ENCODE data around the gene TULP4. TPM values are rescaled to one million over a fixed set of nuclear protein-coding genes. Genes with fewer than 3 reads are reported as not detected.

The TULP4 gene
- polyA plus RNA-seq, 2 donors = 3.5 to 7.6 TPM

- Histone ChIP-seq H3K27ac (ENCODE audit: low read depth in 2 of 2, low read length in 1 of 2) (no peak overlapping the region), H3K36me3 (ENCODE audit: control insufficient read depth in 2 of 2, insufficient read depth in 2 of 2, low read length in 1 of 2) (peaks cover 3 to 11% of the 10 kb centered on the region in 2 donors), H3K9me3 (ENCODE audit: control insufficient read depth in 2 of 2, insufficient read depth in 1 of 2, low read depth in 1 of 2, low read length in 1 of 2) (no peaks in the 10 kb centered on the region), H3K4me3 (ENCODE audit: low read depth in 1 of 2, low read length in 2 of 2) (no peak overlapping the region), H3K27me3 (ENCODE audit: control insufficient read depth in 1 of 2, insufficient read depth in 2 of 2, low read length in 2 of 2) (no peaks in the 10 kb centered on the region), H3K4me1 (ENCODE audit: control insufficient read depth in 2 of 2, insufficient read depth in 2 of 2, low read length in 1 of 2) (no peaks in the 10 kb centered on the region)
- 88 to 90% methylated on average over 4 of the region's 4 CpGs for WGBS, 2 donors
These were observed 104.9 kb downstream of the TULP4 start for GRCh38 chr6:158416883-158417759.

- Histone ChIP-seq H3K9me3 (ENCODE audit: control insufficient read depth in 2 of 2, insufficient read depth in 1 of 2, low read depth in 1 of 2, low read length in 1 of 2) (peaks cover 0 to 3% of the 10 kb centered on the region in 2 donors), H3K4me3 (ENCODE audit: low read depth in 1 of 2, low read length in 2 of 2) (no peak overlapping the region), H3K27ac (ENCODE audit: low read depth in 2 of 2, low read length in 1 of 2) (no peak overlapping the region), H3K36me3 (ENCODE audit: control insufficient read depth in 2 of 2, insufficient read depth in 2 of 2, low read length in 1 of 2) (peaks cover 3 to 11% of the 10 kb centered on the region in 2 donors), H3K4me1 (ENCODE audit: control insufficient read depth in 2 of 2, insufficient read depth in 2 of 2, low read length in 1 of 2) (no peaks in the 10 kb centered on the region), H3K27me3 (ENCODE audit: control insufficient read depth in 1 of 2, insufficient read depth in 2 of 2, low read length in 2 of 2) (no peaks in the 10 kb centered on the region)
- 66 to 68% methylated on average over 1 of the region's 1 CpG for WGBS, 2 donors
These were observed 105.5 kb downstream of the TULP4 start for GRCh38 chr6:158417760-158418098.

GRCh38 chr6:158418501-158418900, 106.2 kb downstream of the TULP4 start:
- WGBS, 2 donors = 92 to 95% methylated on average over 2 of the region's 2 CpGs
- peaks cover 0 to 3% of the 10 kb centered on the region in 2 donors for H3K9me3 ChIP-seq (ENCODE audit: control insufficient read depth in 2 of 2, insufficient read depth in 1 of 2, low read depth in 1 of 2, low read length in 1 of 2)
- peaks cover 0 to 5% of the 10 kb centered on the region in 2 donors for H3K36me3 ChIP-seq (ENCODE audit: control insufficient read depth in 2 of 2, insufficient read depth in 2 of 2, low read length in 1 of 2)
- H3K27ac ChIP-seq (ENCODE audit: low read depth in 2 of 2, low read length in 1 of 2) = no peak overlapping the region
- no peak overlapping the region for H3K4me3 ChIP-seq (ENCODE audit: low read depth in 1 of 2, low read length in 2 of 2)
- no peaks in the 10 kb centered on the region for H3K27me3 ChIP-seq (ENCODE audit: control insufficient read depth in 1 of 2, insufficient read depth in 2 of 2, low read length in 2 of 2)
- no peaks in the 10 kb centered on the region for H3K4me1 ChIP-seq (ENCODE audit: control insufficient read depth in 2 of 2, insufficient read depth in 2 of 2, low read length in 1 of 2)

- Histone ChIP-seq H3K27ac (ENCODE audit: low read depth in 2 of 2, low read length in 1 of 2) (no peak overlapping the region), H3K27me3 (ENCODE audit: control insufficient read depth in 1 of 2, insufficient read depth in 2 of 2, low read length in 2 of 2) (no peaks in the 10 kb centered on the region), H3K9me3 (ENCODE audit: control insufficient read depth in 2 of 2, insufficient read depth in 1 of 2, low read depth in 1 of 2, low read length in 1 of 2) (peaks cover 0 to 3% of the 10 kb centered on the region in 2 donors), H3K36me3 (ENCODE audit: control insufficient read depth in 2 of 2, insufficient read depth in 2 of 2, low read length in 1 of 2) (peaks cover 0 to 3% of the 10 kb centered on the region in 2 donors), H3K4me3 (ENCODE audit: low read depth in 1 of 2, low read length in 2 of 2) (no peak overlapping the region), H3K4me1 (ENCODE audit: control insufficient read depth in 2 of 2, insufficient read depth in 2 of 2, low read length in 1 of 2) (no peaks in the 10 kb centered on the region)
- WGBS, 2 donors = 98% methylated on average over 2 of the region's 2 CpGs
These were observed 107.2 kb downstream of the TULP4 start for GRCh38 chr6:158419339-158419909.

- peaks cover 0 to 2% of the 10 kb centered on the region in 2 donors for H3K36me3 ChIP-seq (ENCODE audit: control insufficient read depth in 2 of 2, insufficient read depth in 2 of 2, low read length in 1 of 2)
- H3K9me3 ChIP-seq (ENCODE audit: control insufficient read depth in 2 of 2, insufficient read depth in 1 of 2, low read depth in 1 of 2, low read length in 1 of 2) = peaks cover 0 to 3% of the 10 kb centered on the region in 2 donors
- 90 to 91% methylated on average over 4 of the region's 4 CpGs for WGBS, 2 donors
- no peak overlapping the region for H3K27ac ChIP-seq (ENCODE audit: low read depth in 2 of 2, low read length in 1 of 2)
- H3K4me3 ChIP-seq (ENCODE audit: low read depth in 1 of 2, low read length in 2 of 2) = no peak overlapping the region
- no peaks in the 10 kb centered on the region for H3K4me1 ChIP-seq (ENCODE audit: control insufficient read depth in 2 of 2, insufficient read depth in 2 of 2, low read length in 1 of 2)
- H3K27me3 ChIP-seq (ENCODE audit: control insufficient read depth in 1 of 2, insufficient read depth in 2 of 2, low read length in 2 of 2) = no peaks in the 10 kb centered on the region
These were observed 109.1 kb downstream of the TULP4 start for GRCh38 chr6:158421381-158421780.

- Histone ChIP-seq H3K4me3 (ENCODE audit: low read depth in 1 of 2, low read length in 2 of 2) (no peak overlapping the region), H3K9me3 (ENCODE audit: control insufficient read depth in 2 of 2, insufficient read depth in 1 of 2, low read depth in 1 of 2, low read length in 1 of 2) (peaks cover 0 to 3% of the 10 kb centered on the region in 2 donors), H3K36me3 (ENCODE audit: control insufficient read depth in 2 of 2, insufficient read depth in 2 of 2, low read length in 1 of 2) (no peaks in the 10 kb centered on the region), H3K4me1 (ENCODE audit: control insufficient read depth in 2 of 2, insufficient read depth in 2 of 2, low read length in 1 of 2) (no peaks in the 10 kb centered on the region), H3K27ac (ENCODE audit: low read depth in 2 of 2, low read length in 1 of 2) (no peak overlapping the region), H3K27me3 (ENCODE audit: control insufficient read depth in 1 of 2, insufficient read depth in 2 of 2, low read length in 2 of 2) (no peaks in the 10 kb centered on the region)
- WGBS, 2 donors = 90 to 93% methylated on average over 15 of the region's 15 CpGs
These were observed 110.5 kb downstream of the TULP4 start for GRCh38 chr6:158422629-158423238.

GRCh38 chr6:158431036-158431435, 118.8 kb downstream of the TULP4 start:
- Histone ChIP-seq H3K4me3 (ENCODE audit: low read depth in 1 of 2, low read length in 2 of 2) (no peak overlapping the region), H3K4me1 (ENCODE audit: control insufficient read depth in 2 of 2, insufficient read depth in 2 of 2, low read length in 1 of 2) (no peaks in the 10 kb centered on the region), H3K27me3 (ENCODE audit: control insufficient read depth in 1 of 2, insufficient read depth in 2 of 2, low read length in 2 of 2) (no peaks in the 10 kb centered on the region), H3K27ac (ENCODE audit: low read depth in 2 of 2, low read length in 1 of 2) (no peak overlapping the region), H3K9me3 (ENCODE audit: control insufficient read depth in 2 of 2, insufficient read depth in 1 of 2, low read depth in 1 of 2, low read length in 1 of 2) (no peaks in the 10 kb centered on the region), H3K36me3 (ENCODE audit: control insufficient read depth in 2 of 2, insufficient read depth in 2 of 2, low read length in 1 of 2) (peaks cover 0 to 3% of the 10 kb centered on the region in 2 donors)
- 89 to 90% methylated on average over 4 of the region's 4 CpGs for WGBS, 2 donors

- 90 to 91% methylated on average over 13 of the region's 13 CpGs for whole genome bisulfite sequencing, 2 donors
- H3K27ac ChIP-seq (ENCODE audit: low read depth in 2 of 2, low read length in 1 of 2) = no peak overlapping the region
- H3K9me3 ChIP-seq (ENCODE audit: control insufficient read depth in 2 of 2, insufficient read depth in 1 of 2, low read depth in 1 of 2, low read length in 1 of 2) = no peaks in the 10 kb centered on the region
- H3K4me1 ChIP-seq (ENCODE audit: control insufficient read depth in 2 of 2, insufficient read depth in 2 of 2, low read length in 1 of 2) = no peaks in the 10 kb centered on the region
- no peak overlapping the region for H3K4me3 ChIP-seq (ENCODE audit: low read depth in 1 of 2, low read length in 2 of 2)
- H3K36me3 ChIP-seq (ENCODE audit: control insufficient read depth in 2 of 2, insufficient read depth in 2 of 2, low read length in 1 of 2) = peaks cover 0 to 3% of the 10 kb centered on the region in 2 donors
- H3K27me3 ChIP-seq (ENCODE audit: control insufficient read depth in 1 of 2, insufficient read depth in 2 of 2, low read length in 2 of 2) = no peaks in the 10 kb centered on the region
These were observed 119.3 kb downstream of the TULP4 start for GRCh38 chr6:158431560-158431959.

- WGBS, 2 donors = 93 to 94% methylated on average over 3 of the region's 3 CpGs
- H3K4me1 ChIP-seq (ENCODE audit: control insufficient read depth in 2 of 2, insufficient read depth in 2 of 2, low read length in 1 of 2) = no peaks in the 10 kb centered on the region
These were observed 125.3 kb downstream of the TULP4 start for GRCh38 chr6:158437571-158437970.

More at GRCh38 chr6:158437571-158437970, 125.3 kb downstream of the TULP4 start:
- H3K36me3 ChIP-seq (ENCODE audit: control insufficient read depth in 2 of 2, insufficient read depth in 2 of 2, low read length in 1 of 2) = no peaks in the 10 kb centered on the region
- no peak overlapping the region for H3K27ac ChIP-seq (ENCODE audit: low read depth in 2 of 2, low read length in 1 of 2)
- no peaks in the 10 kb centered on the region for H3K27me3 ChIP-seq (ENCODE audit: control insufficient read depth in 1 of 2, insufficient read depth in 2 of 2, low read length in 2 of 2)
- no peaks in the 10 kb centered on the region for H3K9me3 ChIP-seq (ENCODE audit: control insufficient read depth in 2 of 2, insufficient read depth in 1 of 2, low read depth in 1 of 2, low read length in 1 of 2)
- H3K4me3 ChIP-seq (ENCODE audit: low read depth in 1 of 2, low read length in 2 of 2) = no peak overlapping the region
